Neural progenitor cell (in vitro differentiated cells): ENCODE measurements around the gene CDA. TPM values are rescaled to one million over a fixed set of nuclear protein-coding genes. Genes with fewer than 3 reads are reported as not detected.

Source experiments
- DNase-seq: peaks from one replicate; pipeline ENCODE4 v3.0.0-alpha.2; 2016; ENCODE audit warnings: low spot score
- H2AFZ ChIP-seq: fragments of 200-600 bp; sonication (generic); replicated peaks from 2 replicates; pipeline ENCODE4 v1.6.1; 2016; ENCODE audit warnings: antibody characterized with exemption
- H3F3A ChIP-seq: fragments of 200-600 bp; sonication (generic); 2 replicates; pipeline ENCODE4 v1.6.1; 2016; ENCODE audit warnings: antibody characterized with exemption, low read depth
- H3K27ac ChIP-seq: fragments of 200-600 bp; sonication (generic); 2 replicates; pipeline ENCODE4 v1.5.1; 2016; ENCODE audit warnings: mild to moderate bottlenecking
- H3K27me3 ChIP-seq: fragments of 200-600 bp; sonication (generic); 2 replicates; pipeline ENCODE4 v1.6.1; 2016; ENCODE audit warnings: mild to moderate bottlenecking, moderate library complexity
- H3K36me3 ChIP-seq: fragments of 200-600 bp; sonication (generic); 2 replicates; pipeline ENCODE4 v1.5.1; 2016
- H3K4me1 ChIP-seq: fragments of 200-600 bp; sonication (generic); 2 replicates; pipeline ENCODE4 v1.6.1; 2016; ENCODE audit warnings: mixed run types
- H3K4me2 ChIP-seq: fragments of 200-600 bp; sonication (generic); 2 replicates; pipeline ENCODE4 v1.6.1; 2016
- H3K4me3 ChIP-seq: fragments of 200-600 bp; sonication (generic); 2 replicates; pipeline ENCODE4 v1.5.1; 2016
- H3K79me2 ChIP-seq: fragments of 200-600 bp; sonication (generic); 2 replicates; pipeline ENCODE4 v1.6.1; 2016; ENCODE audit warnings: low read depth
- H3K9ac ChIP-seq: fragments of 200-600 bp; sonication (generic); 2 replicates; pipeline ENCODE4 v1.6.1; 2016
- H3K9me3 ChIP-seq: fragments of 200-600 bp; sonication (generic); 2 replicates; pipeline ENCODE4 v1.5.1; 2016; ENCODE audit warnings: low read depth
- H4K20me1 ChIP-seq: fragments of 200-600 bp; sonication (generic); 2 replicates; pipeline ENCODE4 v1.6.1; 2016; ENCODE audit warnings: low read depth
- H3K27ac Mint-ChIP-seq: 3 replicates; pipeline ENCODE4 v1.8.0; 2021; ENCODE audit warnings: mixed read lengths
- H3K27me3 Mint-ChIP-seq: 2 replicates; pipeline ENCODE4 v1.8.0; 2022; ENCODE audit warnings: low read depth, mild to moderate bottlenecking, inconsistent platforms, moderate library complexity, mixed read lengths; ENCODE audit not compliant: insufficient read depth
- H3K36me3 Mint-ChIP-seq: 3 replicates; pipeline ENCODE4 v1.8.0; 2021; ENCODE audit warnings: mixed read lengths
- H3K4me1 Mint-ChIP-seq: 3 replicates; pipeline ENCODE4 v1.8.0; 2021; ENCODE audit warnings: mixed read lengths
- H3K4me3 Mint-ChIP-seq: 3 replicates; pipeline ENCODE4 v1.8.0; 2021; ENCODE audit warnings: mild to moderate bottlenecking, moderate library complexity, mixed read lengths
- H3K9me3 Mint-ChIP-seq: 3 replicates; pipeline ENCODE4 v1.8.0; 2020; ENCODE audit warnings: mixed read lengths
- CTCF ChIP-seq: fragments of 200-600 bp; sonication (generic); IDR thresholded peaks from 2 replicates; pipeline ENCODE4 v1.5.1; 2017; ENCODE audit warnings: antibody characterized with exemption, mild to moderate bottlenecking
- EZH2 ChIP-seq: fragments of 200-600 bp; sonication (generic); IDR thresholded peaks from 2 replicates; pipeline ENCODE4 v1.6.1; 2017; ENCODE audit warnings: antibody characterized with exemption, mild to moderate bottlenecking, moderate library complexity
- EZH2phosphoT487 ChIP-seq: fragments of 200-600 bp; sonication (generic); IDR thresholded peaks from 2 replicates; pipeline ENCODE4 v1.6.1; 2017; ENCODE audit warnings: antibody characterized with exemption
- total RNA-seq: library from RNA; depleted of rRNA; stranded (reverse); fragments of >200 nt; gene quantifications from 2 replicates; pipeline ENCODE4 v1.2.3, GENCODE V29; 2015; ENCODE audit warnings: low replicate concordance

Gene CDA
- total RNA-seq, 1 donor from 2014 or later = 0.64 TPM

DNA sequence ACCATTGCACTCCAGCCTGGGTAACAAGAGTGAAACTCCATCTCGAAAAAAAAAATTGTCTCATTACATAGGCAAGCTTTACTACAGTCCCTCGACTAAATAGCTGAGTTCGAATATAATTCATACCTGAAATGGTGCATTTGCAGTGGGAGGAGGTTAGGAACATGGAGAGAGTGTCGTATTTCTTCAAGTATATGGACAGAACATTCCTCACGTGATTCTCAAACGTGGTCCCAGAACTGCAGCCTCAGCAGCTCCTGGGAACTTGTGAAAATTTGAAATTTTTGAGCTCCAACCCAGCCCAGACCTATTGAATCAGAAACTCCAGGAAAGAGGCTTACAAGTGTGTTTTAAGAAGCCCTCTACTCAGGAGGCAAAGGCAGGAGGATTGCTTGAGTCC, 7.2 kb downstream of the CDA start:
- DNase-seq = no peak
- Histone ChIP-seq H3K4me3 (no peak overlapping the region), H3K9me3 (no peaks in the 10 kb centered on the region), H3K27ac (no peak overlapping the region), H3K79me2 (no peaks in the 10 kb centered on the region), H2AFZ (no peak overlapping the region), H4K20me1 (no peaks in the 10 kb centered on the region), H3K9ac (no peak overlapping the region), H3K36me3 (no peaks in the 10 kb centered on the region), H3K4me1 (no peaks in the 10 kb centered on the region), H3K27me3 (no peaks in the 10 kb centered on the region), H3K4me2 (no peak overlapping the region), H3F3A (no peaks in the 10 kb centered on the region)
- TF ChIP-seq EZH2 (no peak), EZH2phosphoT487 (no peak), CTCF (no peak)
- peaks cover 8% of the 10 kb centered on the region for H3K4me1 Mint-ChIP-seq
- no peak overlapping the region for H3K4me3 Mint-ChIP-seq
- peaks cover 5% of the 10 kb centered on the region for H3K27me3 Mint-ChIP-seq
- H3K36me3 Mint-ChIP-seq = no peaks in the 10 kb centered on the region
- H3K27ac Mint-ChIP-seq = peak overlapping the region; percentile 11
- no peaks in the 10 kb centered on the region for H3K9me3 Mint-ChIP-seq

DNA sequence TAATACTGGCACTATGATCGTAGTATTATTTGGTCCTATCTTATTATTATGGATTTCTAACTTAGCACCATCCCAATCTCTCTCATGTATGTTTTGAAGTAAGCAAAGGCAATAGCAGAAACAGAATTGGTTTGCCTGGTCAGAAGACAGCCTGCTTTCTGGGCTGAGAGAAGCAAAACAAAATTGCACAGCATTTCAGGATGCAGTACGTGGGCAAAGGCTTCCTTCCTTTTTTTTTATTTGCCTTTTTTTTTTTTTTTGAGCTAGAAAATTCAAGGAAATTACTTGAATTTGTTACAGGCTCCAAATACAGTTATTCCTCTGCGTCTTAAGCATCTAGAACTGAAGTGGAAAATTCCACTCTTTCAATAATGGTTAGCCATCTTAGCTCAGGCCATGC, 8.8 kb downstream of the CDA start:
- H3K27me3 ChIP-seq = no peaks in the 10 kb centered on the region
- H3K27ac ChIP-seq = no peak overlapping the region
- H4K20me1 ChIP-seq = no peaks in the 10 kb centered on the region
- H3K36me3 ChIP-seq = no peaks in the 10 kb centered on the region
- H3K27me3 Mint-ChIP-seq = peaks cover 5% of the 10 kb centered on the region
- no peak overlapping the region for H3K4me3 ChIP-seq
- no peaks in the 10 kb centered on the region for H3K9me3 ChIP-seq
- peaks cover 8% of the 10 kb centered on the region for H3K4me1 Mint-ChIP-seq
- H3K4me1 ChIP-seq = no peaks in the 10 kb centered on the region
- no peak for DNase-seq
- H3K36me3 Mint-ChIP-seq = no peaks in the 10 kb centered on the region
- no peak overlapping the region for H2AFZ ChIP-seq
- H3K9ac ChIP-seq = no peak overlapping the region
- no peak overlapping the region for H3K27ac Mint-ChIP-seq
- H3K9me3 Mint-ChIP-seq = no peaks in the 10 kb centered on the region
- no peak overlapping the region for H3K4me3 Mint-ChIP-seq
- no peaks in the 10 kb centered on the region for H3K79me2 ChIP-seq
- H3F3A ChIP-seq = no peaks in the 10 kb centered on the region
- H3K4me2 ChIP-seq = no peak overlapping the region
- no peak for TF ChIP-seq EZH2
- no peak for TF ChIP-seq CTCF
- TF ChIP-seq EZH2phosphoT487 = no peak

GRCh38 chr1:20600156-20600555, 11.3 kb downstream of the CDA start:
- H3K27me3 Mint-ChIP-seq = peaks cover 3% of the 10 kb centered on the region

More at GRCh38 chr1:20600156-20600555, 11.3 kb downstream of the CDA start:
- no peaks in the 10 kb centered on the region for H3K4me1 ChIP-seq
- H3K79me2 ChIP-seq = no peaks in the 10 kb centered on the region
- no peaks in the 10 kb centered on the region for H3F3A ChIP-seq
- Mint-ChIP-seq H3K9me3 (no peaks in the 10 kb centered on the region), H3K36me3 (no peaks in the 10 kb centered on the region), H3K27ac (no peak overlapping the region), H3K4me1 (peaks cover 6% of the 10 kb centered on the region), H3K4me3 (no peak overlapping the region)
- no peak overlapping the region for H2AFZ ChIP-seq
- no peaks in the 10 kb centered on the region for H3K36me3 ChIP-seq
- no peak overlapping the region for H3K27ac ChIP-seq
- no peaks in the 10 kb centered on the region for H4K20me1 ChIP-seq
- TF ChIP-seq EZH2 (no peak), EZH2phosphoT487 (no peak), CTCF (no peak)
- H3K27me3 ChIP-seq = no peaks in the 10 kb centered on the region
- no peak overlapping the region for H3K4me2 ChIP-seq
- no peak overlapping the region for H3K9ac ChIP-seq
- no peak for DNase-seq
- H3K4me3 ChIP-seq = no peak overlapping the region
- no peaks in the 10 kb centered on the region for H3K9me3 ChIP-seq
